HG03432 (cell line): ENCODE data around the gene NINJ1.

ENCODE experiments used
- ATAC-seq: cut with Tn5 transposase; IDR thresholded peaks from one replicate; pipeline ENCODE4 v1.9.1; 2021; ENCODE audit warnings: mild to moderate bottlenecking, moderate library complexity; ENCODE audit not compliant: unreplicated experiment

NINJ1 gene, protein sequence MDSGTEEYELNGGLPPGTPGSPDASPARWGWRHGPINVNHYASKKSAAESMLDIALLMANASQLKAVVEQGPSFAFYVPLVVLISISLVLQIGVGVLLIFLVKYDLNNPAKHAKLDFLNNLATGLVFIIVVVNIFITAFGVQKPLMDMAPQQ

DNA sequence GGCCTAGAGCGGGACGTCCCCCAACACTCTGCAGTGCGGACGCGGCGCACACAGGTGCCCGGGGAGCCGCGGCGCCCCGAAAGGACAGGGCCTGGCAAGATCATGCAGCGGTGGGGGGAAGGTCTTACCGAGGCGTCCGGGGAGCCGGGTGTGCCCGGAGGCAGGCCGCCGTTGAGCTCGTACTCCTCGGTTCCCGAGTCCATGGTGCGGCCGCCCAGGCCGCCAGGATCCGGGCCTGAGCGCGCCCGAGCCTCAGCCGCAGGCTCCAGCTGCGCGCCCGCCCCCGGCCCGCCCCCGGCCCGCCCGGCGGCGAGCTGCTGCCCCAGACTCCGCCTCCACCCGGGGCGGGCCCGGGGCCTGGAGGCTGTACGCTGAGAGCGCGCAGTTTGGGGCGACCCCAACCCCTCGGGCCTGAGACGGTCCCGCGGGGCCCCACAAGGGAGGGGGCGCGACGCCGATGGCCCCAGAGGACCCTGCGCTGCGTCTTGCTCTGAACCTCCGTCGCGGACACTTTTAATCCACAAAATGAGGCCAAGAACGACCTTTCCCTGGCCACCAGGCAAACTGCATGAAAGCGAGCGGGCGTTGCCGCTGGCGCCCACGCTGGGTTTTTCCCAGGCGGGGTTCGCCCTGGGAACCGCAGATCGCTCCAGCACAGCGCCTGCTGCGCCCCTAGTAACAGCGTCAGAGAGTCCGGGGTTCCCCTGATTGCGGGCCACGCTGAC, at the start of gene NINJ1:
Gene NINJ1 (minus strand): TSS at position 237 of the 725 bp plus-strand sequence. CDS start 34 bp downstream, at position 203.
- ATAC-seq, result peak; percentile 85

DNA sequence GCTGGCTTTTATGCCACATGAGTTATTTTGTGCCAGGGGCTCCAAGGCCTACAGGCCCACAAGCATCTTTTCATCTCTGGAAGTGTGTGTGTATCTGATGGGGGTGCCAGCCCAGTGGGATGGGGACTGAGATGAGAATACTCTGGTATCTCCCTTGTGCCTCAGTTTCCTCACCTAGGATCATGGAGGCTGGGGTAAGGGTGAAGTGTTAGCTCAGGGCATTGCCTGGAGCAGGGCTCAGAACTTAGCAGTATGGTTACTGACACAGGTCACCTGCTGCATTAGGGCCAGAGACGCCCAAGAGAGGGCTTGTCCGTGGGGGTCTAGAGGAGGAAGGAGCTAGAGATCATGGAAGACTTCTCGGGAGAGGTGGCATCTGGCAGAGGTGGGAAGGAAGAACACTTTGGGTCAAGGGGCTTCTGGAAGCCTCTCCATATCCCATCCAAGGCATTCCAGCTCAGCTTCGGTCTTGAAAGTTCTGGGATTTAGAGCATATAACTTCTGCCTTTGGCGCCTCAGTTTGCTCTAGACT, 49.1 kb upstream of the NINJ1 start:
- ATAC-seq, result no peak

DNA sequence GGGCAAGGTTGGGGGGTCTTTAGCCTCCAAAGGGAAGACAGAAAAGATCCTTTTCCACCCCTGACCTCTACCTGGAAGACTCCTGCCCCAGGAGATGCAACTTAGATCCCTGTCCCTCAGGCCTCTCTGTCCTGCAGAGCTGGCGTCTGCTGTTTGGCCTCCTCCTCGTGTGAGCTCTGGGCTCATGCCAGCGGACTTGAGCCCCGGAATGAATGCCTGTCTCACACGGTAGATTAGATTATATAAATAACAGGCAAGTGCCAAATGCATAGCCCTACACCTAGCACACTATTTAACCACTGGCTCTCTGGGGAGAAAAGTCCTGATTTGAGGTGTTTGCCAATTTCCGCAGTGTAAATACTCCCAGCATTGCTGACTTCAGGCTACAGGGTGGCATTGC, 48.5 kb upstream of the NINJ1 start:
- no peak for ATAC-seq

DNA sequence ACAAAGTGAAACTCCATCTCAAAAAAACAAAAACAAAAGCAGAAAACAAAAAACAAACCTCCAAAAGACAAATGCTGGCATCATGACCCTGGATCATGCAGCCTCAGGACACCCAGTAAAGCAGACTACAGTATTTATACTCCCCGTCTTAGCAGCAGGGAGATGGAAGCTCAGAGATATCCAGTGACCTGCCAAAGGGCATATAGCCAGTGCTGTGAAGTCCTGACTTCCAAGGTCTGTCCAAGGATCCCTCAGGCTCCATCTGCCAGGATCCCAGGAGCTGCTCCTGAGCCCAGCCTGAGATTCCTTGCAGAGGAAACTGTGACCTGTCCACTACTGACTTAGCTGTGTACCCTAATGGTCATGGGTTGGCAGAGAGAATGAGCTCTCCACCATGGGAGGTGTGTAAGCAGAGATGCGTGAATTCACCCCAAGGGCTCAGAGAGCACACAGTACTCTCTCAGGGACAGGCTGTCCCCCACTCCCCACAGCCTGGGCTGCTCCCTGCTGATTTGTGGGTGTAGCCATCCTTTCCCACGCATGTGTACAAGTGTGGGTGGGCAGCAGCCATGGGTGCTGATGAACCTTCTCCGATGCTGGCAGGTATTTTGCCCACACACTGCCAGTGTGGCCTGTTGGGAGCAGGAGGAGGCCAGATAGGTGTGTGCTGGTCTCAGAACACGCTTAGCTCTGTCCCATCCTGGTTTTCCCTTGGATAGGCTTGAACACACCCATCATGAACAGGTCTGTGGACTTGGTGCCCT, 47.8 kb upstream of the NINJ1 start:
- no peak for ATAC-seq

DNA sequence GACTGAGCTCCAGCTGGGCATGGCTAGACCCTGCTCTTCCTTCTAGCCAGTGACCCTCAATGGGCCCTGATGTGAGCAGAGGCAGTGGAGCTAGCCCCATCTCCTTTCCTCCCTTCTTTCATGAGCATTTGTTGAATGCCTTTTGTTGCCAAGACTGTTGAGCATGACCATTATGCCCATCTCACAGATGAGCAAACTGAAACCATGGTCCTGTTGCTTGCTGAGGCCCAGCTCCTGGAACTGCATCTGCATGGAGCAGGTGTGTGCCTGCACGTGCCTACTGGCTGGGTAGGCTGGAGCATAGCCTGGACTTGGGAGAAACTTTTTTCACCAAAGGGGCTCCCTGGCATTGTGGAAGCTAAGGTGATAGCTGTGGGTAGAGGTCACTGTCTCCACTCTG, 46.9 kb upstream of the NINJ1 start:
- no peak for ATAC-seq

DNA sequence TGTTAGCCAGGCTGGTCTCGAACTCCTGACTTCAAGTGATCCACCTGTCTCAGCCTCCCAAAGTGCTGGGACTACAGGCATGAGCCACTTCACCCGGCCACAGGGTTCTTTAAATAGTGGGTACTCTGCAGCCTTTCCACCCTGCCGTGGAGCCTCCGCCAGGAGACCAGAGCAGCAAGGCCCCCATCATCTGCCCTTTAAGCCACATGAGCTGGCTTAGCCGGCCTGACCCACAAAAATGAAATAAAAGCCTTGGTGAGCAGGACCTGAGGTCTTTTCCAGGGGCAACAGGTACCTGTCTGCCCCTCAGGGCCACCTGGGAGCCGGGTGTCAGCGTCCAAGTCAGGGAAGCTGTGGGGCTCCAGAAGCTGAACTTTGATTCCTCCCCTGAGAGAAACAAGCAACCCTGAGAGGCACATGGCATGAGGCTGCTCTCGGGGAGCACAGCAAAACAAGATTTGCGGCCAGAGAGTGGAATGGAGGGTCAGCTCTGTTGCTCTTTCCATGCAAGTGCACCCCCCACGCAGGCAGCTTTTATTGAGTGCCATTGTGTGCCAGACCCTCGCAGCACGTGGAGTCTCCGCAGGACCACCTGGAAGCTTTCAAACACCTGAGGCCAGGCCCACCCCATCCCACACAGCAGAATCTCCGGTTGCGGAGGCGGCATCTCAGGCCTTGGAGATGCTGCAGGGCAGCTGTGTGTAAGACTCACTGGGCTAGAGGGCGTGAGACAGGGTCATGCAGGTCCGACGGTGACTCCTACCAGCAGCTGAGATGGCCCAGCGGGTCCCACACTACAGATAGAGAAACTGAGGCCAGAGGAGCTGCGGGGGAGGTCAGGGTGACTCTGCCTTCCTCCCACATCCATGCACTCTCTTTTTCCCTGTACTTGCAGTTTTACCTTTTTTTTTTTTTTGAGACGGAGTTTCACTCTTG, 45.1 kb upstream of the NINJ1 start:
- ATAC-seq, result no peak

DNA sequence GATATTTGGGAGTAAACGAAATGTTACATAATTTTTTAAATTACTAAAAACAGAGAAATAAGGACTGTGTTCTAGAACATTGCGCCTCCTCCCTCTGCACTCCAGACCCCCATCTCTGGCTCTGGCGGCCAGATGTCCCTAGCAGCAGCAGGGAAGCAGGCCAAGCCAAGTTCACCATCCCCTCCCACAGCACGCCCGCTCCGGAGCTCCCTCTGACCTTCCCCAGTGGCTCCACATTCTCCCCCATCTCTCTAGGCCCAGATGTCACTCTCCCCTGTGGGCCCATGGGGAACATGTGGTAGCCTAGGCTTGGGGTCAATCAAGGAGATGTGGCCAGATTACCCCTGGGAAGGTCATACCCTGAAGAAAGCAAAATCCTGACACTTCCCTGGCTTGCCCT, 43.6 kb upstream of the NINJ1 start:
- ATAC-seq, result no peak

DNA sequence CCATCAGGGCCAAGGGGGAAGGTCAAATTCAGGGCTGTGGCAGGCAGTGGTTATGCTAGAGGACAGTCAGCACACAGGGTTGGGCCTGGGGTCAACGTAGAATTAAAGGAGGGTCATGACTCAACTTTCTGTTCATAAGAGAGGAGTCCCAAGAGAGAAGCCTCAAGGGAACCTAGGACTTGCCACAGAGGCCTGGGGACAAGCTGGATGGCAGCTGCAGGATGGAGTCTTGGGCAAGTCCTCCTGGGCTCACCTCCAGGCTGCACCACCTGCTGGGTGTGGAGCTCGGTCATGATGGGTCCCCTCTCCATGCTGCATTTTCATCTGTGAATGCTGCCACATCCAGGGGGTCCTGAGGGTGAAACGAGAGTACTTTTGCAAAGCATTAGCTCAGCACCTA, 40.9 kb upstream of the NINJ1 start:
- ATAC-seq, result no peak

DNA sequence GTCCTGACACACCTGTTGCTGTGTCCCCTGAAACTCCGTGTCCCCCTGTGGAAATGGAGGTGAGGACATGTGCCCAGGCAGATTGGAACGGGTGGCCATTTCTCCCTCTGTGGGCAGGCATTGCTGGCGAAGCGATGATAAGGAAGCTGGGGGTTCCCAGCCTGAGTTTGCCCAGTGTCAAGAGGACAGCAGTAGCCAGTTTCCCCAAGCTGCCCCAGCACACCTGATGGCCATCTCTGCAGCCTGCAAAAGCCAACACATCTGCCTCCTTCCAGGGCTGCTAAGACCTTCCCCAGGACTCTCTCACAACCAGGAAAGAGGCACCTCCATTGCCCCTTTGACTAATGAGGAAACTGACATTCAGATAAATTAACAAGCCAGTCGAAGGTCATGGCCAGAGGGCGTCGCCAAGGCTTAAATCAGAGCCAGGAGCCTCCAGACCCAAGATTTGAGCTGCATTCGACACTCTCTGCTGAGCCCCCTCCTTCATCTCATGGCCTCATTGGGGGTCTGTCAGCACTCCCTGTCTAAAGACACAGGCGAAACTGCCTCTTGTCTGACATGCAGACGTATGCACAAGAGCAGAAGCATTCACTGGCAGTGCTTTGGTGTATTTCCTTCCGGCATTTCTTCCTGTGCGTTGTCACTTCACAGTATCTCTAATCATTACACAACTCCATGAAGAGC, 39.5 kb upstream of the NINJ1 start:
- no peak for ATAC-seq

DNA sequence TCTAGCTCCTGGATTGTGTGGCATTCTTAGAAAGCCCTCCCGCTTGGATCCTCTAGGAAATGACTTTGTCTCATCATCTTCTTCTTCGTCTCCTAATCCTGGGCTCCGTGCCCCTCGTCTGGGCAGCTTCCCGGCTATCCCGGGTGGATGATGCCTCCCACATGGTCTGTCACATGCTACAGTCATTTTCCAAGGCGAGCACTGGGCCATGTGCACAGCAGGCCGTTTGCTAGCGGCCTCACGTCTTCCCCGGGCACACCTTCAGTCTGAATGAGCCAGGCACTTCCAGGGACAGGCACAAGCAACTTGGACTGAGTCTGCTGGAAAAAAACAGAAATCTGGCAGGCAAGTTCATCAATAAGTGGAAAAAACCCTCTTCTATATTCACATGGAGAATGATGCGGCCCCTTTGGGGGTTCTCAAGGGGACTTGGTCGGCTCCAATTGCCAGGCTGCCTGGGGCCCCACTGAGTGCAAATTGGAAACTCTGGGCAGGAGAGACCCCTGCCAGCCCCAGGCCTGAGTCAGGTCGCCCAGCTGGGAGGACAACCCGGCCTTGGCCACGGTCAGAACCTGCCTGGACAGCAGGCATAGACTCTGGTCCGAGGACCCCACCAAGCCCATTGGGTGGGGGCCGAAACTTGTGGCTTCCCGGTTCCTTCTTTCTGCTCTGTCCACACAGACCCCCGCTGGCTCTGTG, 38.8 kb upstream of the NINJ1 start:
- no peak for ATAC-seq

DNA sequence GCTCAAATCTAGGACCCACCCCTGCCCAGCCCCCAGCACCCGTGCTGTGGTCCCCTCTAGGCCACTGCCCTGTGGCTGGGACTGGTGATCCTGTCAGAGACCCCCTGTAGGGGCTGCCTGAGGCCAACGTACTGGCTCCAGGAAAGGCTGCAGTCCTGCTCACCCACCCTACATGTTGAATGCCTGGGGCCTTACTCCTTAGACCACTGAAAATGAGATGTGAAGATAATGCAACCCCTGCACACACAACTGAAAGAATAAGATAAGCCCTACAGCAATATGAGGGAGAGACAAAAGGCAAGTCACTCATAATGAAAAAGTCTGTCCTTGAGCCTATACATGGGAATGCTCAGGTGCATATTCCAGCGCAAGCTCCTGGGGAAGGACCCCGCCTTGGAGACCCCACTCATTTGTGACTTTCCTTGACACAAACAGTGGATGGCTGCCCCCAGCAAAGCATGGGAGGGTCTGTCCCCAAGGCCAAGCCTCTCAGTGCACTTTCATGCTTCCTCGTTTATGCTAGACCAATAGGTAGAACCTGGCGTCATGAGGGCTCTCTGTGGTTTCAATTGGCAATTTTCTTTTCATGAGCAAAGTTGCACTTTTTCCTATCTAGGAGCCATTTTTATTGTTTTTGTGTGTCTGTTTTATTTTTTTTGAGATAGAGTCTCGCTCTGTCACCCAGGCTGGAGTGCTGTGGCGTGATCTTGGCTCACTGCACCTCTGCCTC, 37.4 kb upstream of the NINJ1 start:
- no peak for ATAC-seq

DNA sequence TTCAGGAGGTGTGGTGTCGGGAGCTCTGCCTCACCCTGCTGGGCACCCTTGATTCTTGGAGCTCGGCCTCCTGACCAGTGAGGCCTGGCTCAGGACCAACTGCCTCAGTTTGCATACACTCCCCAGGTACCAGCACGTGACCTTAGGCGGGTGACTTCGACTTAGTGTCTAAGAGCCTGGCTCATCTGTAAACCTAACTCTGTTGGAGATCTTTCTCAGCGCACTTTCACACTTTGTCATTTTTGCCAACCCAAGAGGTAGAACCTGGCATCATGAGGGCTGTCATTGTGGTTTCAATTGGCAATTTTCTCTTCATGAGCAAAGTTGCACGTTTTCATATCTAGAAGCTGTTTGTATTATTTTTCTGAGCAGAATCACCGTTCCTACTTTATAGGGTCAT, 36.5 kb upstream of the NINJ1 start:
- no peak for ATAC-seq

DNA sequence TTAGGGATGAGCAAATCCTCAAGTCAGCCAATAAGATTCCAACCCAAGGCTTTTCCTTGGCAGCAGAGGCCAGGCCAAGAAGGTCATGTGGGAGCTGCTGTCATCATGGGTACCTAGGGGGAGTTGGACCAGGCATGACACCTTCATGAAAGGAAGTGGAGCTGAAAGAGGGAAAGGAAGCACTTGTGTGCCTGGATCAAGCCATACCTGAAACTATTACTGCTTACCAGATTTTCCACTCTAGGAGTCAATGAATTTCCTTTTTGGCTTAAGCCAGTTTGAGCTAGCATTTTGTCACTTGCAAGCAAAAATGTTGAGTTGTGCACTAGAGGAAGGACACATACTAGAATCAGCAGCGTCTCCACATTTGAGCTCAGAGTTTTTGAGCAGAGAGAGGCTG, 35.4 kb upstream of the NINJ1 start:
- ATAC-seq, result no peak

DNA sequence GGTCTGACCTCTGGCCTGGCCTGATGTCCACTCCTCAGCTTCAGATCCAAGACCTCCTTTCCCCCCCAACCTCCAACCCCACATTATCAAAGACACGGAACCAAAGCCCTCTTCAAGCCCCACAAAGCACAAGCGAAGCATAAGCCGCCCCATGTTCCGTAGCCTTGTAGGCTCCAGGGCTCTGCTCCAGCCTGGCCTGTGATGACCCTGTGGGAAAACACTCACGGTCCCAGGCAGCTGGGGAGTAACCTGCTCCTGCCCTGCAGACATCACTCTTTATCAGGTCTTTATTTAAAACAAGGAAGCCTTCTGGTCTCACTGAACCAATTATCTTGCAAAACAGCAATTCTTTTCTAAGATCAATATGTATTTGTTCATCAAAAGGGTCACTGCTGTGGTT, 34.5 kb upstream of the NINJ1 start:
- no peak for ATAC-seq

DNA sequence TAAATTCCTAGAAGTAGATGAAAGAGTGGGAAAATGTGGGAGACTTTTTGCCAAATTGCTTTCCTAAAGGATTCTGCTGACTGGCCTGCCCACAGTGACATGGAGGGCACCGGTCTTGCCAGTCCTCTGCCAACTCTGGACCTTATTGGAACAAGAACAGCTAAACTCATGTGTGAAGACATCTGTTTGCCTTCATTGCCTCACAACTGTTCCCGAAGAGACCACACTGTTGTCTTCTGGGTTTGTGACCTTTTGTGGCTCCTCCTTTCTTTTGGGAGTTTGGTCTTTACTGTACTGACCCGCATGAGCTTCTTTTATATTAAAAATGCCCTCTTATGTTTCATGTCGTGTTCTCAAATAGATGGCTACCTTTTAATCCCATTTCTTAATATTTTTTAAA, 33.8 kb upstream of the NINJ1 start:
- no peak for ATAC-seq

DNA sequence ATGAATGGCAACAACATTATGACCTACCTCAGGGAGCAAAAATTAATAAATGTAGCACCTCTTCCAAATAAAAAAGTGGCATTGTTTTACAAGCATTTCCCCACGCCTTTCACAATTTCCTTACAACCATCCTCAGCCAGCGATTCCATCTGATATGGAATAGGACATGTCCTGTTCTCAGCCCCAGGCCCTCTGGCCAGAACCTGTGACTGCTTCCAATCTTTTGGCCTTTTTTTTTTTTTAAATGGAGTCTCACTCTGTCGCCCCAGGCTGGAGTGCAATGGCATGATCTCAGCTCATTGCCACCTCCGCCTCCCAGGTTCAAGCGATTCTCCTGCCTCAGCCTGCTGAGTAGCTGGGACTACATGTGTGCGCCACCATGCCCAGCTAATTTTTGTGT, 33.1 kb upstream of the NINJ1 start:
- ATAC-seq, result no peak

DNA sequence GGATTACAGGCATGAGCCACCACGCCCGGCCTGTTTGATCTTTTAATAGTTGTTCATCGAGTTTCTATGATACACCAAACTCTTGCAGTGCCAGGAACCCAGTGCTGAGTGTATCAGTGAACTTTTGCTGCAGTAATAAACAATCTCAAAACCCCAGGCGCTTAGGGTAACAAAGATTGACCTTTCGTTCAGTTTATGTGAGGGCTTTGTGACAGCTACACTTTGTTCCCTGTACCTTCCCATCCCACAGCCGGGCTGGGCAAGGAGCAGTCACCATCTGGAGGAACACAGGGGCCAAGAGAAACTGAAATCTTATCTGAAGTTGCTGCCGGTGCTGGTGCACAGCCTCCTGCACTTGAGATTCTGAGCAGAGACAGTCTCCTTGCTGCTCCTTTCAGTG, 32.6 kb upstream of the NINJ1 start:
- ATAC-seq, result no peak

DNA sequence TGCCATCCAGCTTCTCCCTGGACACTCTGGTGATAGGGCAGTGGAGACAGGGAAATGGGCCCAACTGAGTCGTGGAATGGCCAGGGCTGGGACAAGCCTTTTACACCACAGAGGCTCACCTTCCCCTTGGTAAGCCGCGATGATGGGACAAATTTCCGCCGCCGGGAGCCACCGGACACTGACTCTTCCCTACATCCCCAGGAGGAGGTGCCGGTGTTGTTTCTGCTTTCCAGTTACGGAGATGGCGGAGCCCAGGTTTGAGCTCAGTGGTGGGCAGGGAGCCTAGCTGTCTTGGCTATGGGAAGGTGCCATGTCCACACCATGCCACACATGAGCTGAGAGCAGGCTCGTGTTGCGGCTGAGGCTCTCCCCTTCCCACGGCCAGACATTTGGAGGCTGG, 30.0 kb upstream of the NINJ1 start:
- no peak for ATAC-seq
